Measurements from ENCODE around the gene CA6. TPM values are rescaled to one million over a fixed set of nuclear protein-coding genes. Genes with fewer than 3 reads are reported as not detected.

The CA6 gene
- total RNA-seq, 1 experiment from 2014 or later = not detected

GRCh38 chr1:8922962-8923361, 22.7 kb upstream of the CA6 start:
- Histone ChIP-seq H4K91ac (ENCODE audit: insufficient read length, low read depth, low read length) (no peak overlapping the region), H3K27me3 (ENCODE audit: insufficient read depth, low read length) (no peaks in the 10 kb centered on the region), H2BK5ac (ENCODE audit: insufficient read length, low read length) (no peak overlapping the region), H4K8ac (replicated peaks; ENCODE audit: insufficient read length, low read depth, low read length) (no peak overlapping the region), H3K23me2 (ENCODE audit: insufficient read length, low read depth, low read length, poor library complexity, severe bottlenecking) (no peaks in the 10 kb centered on the region), H3K4me2 (ENCODE audit: insufficient read depth, insufficient read length, low read length) (no peak overlapping the region), H2BK12ac (ENCODE audit: insufficient read length, low read depth, low read length) (no peak overlapping the region), H3K9me3 (ENCODE audit: control insufficient read depth, low read depth, low read length) (no peaks in the 10 kb centered on the region), H3K23ac (ENCODE audit: insufficient read length, low read depth, low read length) (no peak overlapping the region), H3K56ac (ENCODE audit: insufficient read length, low read depth, low read length) (no peak overlapping the region), H3K4me1 (ENCODE audit: insufficient read depth, low read length) (no peaks in the 10 kb centered on the region), H2BK20ac (ENCODE audit: low read depth, low read length, poor library complexity, severe bottlenecking) (no peak overlapping the region), H3K27ac (ENCODE audit: insufficient read length, low read depth, low read length) (no peak overlapping the region), H3T11ph (ENCODE audit: low read length) (no peak overlapping the region), H3K79me1 (ENCODE audit: insufficient read depth, low read depth, low read length, poor library complexity, severe bottlenecking) (no peaks in the 10 kb centered on the region), H3K9ac (ENCODE audit: extremely low read depth, insufficient read length, low read length) (no peak overlapping the region), H2AFZ (ENCODE audit: low read length) (no peak overlapping the region), H2BK120ac (ENCODE audit: low read depth, low read length, poor library complexity, severe bottlenecking) (no peak overlapping the region), H2AK5ac (ENCODE audit: insufficient read length, low read length) (no peak overlapping the region), H3K4ac (ENCODE audit: low read depth, low read length) (no peak overlapping the region), H3K18ac (ENCODE audit: insufficient read length, low read depth, low read length) (no peak overlapping the region), H2BK15ac (ENCODE audit: low read depth, low read length) (no peak overlapping the region), H4K5ac (ENCODE audit: insufficient read length, low read depth, low read length) (no peak overlapping the region), H3K14ac (ENCODE audit: insufficient read depth, low read length) (no peak overlapping the region), H3K79me2 (ENCODE audit: insufficient read depth, low read length) (no peaks in the 10 kb centered on the region), H4K20me1 (ENCODE audit: control insufficient read depth, insufficient read depth, insufficient read length) (no peaks in the 10 kb centered on the region)
- peaks cover 1% of the 10 kb centered on the region; the same call in 1 of the 2 replicates for H3K27me3 Mint-ChIP-seq (ENCODE audit: low read depth)
- TF ChIP-seq CTCF (conservative IDR thresholded peaks at IDR 0.05) = no peak
- H3K4me3 Mint-ChIP-seq = no peak overlapping the region
- H3K9me3 Mint-ChIP-seq = no peaks in the 10 kb centered on the region
- no peak overlapping the region for H3K27ac Mint-ChIP-seq
- no peak for DNase-seq
- H3K4me1 Mint-ChIP-seq = no peaks in the 10 kb centered on the region; a peak in 1 of 4 replicates
- H3K36me3 Mint-ChIP-seq (ENCODE audit: insufficient read depth in 1 of 3, low read depth in 3 of 3) = no peaks in the 10 kb centered on the region
- no CpG with 5 or more reads among the region's 9 CpGs for WGBS (ENCODE audit: extremely low coverage, insufficient read length, low lambda C conversion rate)

Measured in H9 (cell line).